Right atrium auricular region (tissue), 2 donors: ENCODE results near the gene GALNS. TPM values are rescaled to one million over a fixed set of nuclear protein-coding genes. Genes with fewer than 3 reads are reported as not detected.

Experiments used
- DNase-seq: peaks from one replicate; pipeline ENCODE4 v3.0.0-alpha.2; 2019; ENCODE audit warnings: low spot score
- H3K27ac ChIP-seq, 2 donors: fragments of 200-600 bp; sonication (generic); 1 replicate in 1 of 2; 2 replicates in 1 of 2; pipeline ENCODE4 v1.5.1; 2016 to 2019
- H3K27me3 ChIP-seq, 2 donors: fragments of 200-600 bp; sonication (generic); one replicate each; pipeline versions ENCODE4 v1.5.1 to v1.6.0; 2017 to 2019
- H3K36me3 ChIP-seq: fragments of 200-600 bp; sonication (generic); one replicate; pipeline ENCODE4 v1.5.1; 2016
- H3K4me1 ChIP-seq, 2 donors: fragments of 200-600 bp; sonication (generic); one replicate each; pipeline versions ENCODE4 v1.5.1 to v1.6.0; 2017 to 2019
- H3K4me3 ChIP-seq, 2 donors: fragments of 200-600 bp; sonication (generic); 1 replicate in 1 of 2; 2 replicates in 1 of 2; pipeline ENCODE4 v1.5.1; 2017 to 2019; ENCODE audit warnings: mild to moderate bottlenecking in 1 of 2, moderate library complexity in 1 of 2
- H3K9me3 ChIP-seq, 2 donors: fragments of 200-600 bp; sonication (generic); one replicate each; pipeline ENCODE4 v1.5.1; 2019
- CTCF ChIP-seq, 2 donors: fragments of 200-600 bp; sonication (generic); IDR thresholded peaks; one replicate each; pipeline ENCODE4 v1.5.1; 2019; ENCODE audit warnings: antibody characterized with exemption in 2 of 2
- total RNA-seq, 2 donors: library from RNA; depleted of rRNA; stranded (reverse); fragments of >200 nt; gene quantifications; one replicate each; pipeline ENCODE4 v1.1.0, GENCODE V29; 2016

GALNS gene
- total RNA-seq, 2 donors from 2014 or later, result 12.6 to 18.8 TPM

- Histone ChIP-seq H3K4me1 (no peaks in the 10 kb centered on the region), H3K4me3 (no peak overlapping the region), H3K9me3 (no peaks in the 10 kb centered on the region), H3K36me3 (peaks cover 12% of the 10 kb centered on the region), H3K27me3 (no peaks in the 10 kb centered on the region), H3K27ac (no peak overlapping the region)
- no peak for DNase-seq
- no peak for TF ChIP-seq CTCF (IDR thresholded peaks at IDR 0.05)
Observed at GRCh38 chr16:88846088-88846487, 10.7 kb downstream of the GALNS start.

- TF ChIP-seq CTCF (IDR thresholded peaks at IDR 0.05), result no peak
- no peak overlapping the region for H3K27ac ChIP-seq
- no peak for DNase-seq
- peaks cover 25% of the 10 kb centered on the region for H3K36me3 ChIP-seq
- H3K4me3 ChIP-seq, result no peak overlapping the region
- H3K27me3 ChIP-seq, result no peaks in the 10 kb centered on the region
- H3K9me3 ChIP-seq, result no peaks in the 10 kb centered on the region
- no peaks in the 10 kb centered on the region for H3K4me1 ChIP-seq
Observed at GRCh38 chr16:88844419-88845036, 12.2 kb downstream of the GALNS start.

- H3K4me1 ChIP-seq, result no peaks in the 10 kb centered on the region
- H3K9me3 ChIP-seq, result no peaks in the 10 kb centered on the region
- H3K4me3 ChIP-seq, result no peak overlapping the region
- H3K27ac ChIP-seq, result no peak overlapping the region
- H3K36me3 ChIP-seq, result peaks cover 30% of the 10 kb centered on the region
- H3K27me3 ChIP-seq, result no peaks in the 10 kb centered on the region
- no peak for TF ChIP-seq CTCF (IDR thresholded peaks at IDR 0.05)
- no peak for DNase-seq
Observed at GRCh38 chr16:88843256-88843655, 13.5 kb downstream of the GALNS start.

- Histone ChIP-seq H3K4me3 (no peak overlapping the region), H3K4me1 (no peaks in the 10 kb centered on the region), H3K27ac (no peak overlapping the region), H3K9me3 (no peaks in the 10 kb centered on the region), H3K27me3 (no peaks in the 10 kb centered on the region), H3K36me3 (peaks cover 30% of the 10 kb centered on the region)
- no peak for DNase-seq
- no peak for TF ChIP-seq CTCF (IDR thresholded peaks at IDR 0.05)
Observed at GRCh38 chr16:88842806-88843205, 13.9 kb downstream of the GALNS start.

- Histone ChIP-seq H3K36me3 (peaks cover 30% of the 10 kb centered on the region), H3K4me1 (no peaks in the 10 kb centered on the region), H3K9me3 (no peaks in the 10 kb centered on the region), H3K27ac (no peak overlapping the region), H3K4me3 (no peak overlapping the region), H3K27me3 (no peaks in the 10 kb centered on the region)
- no peak for TF ChIP-seq CTCF (IDR thresholded peaks at IDR 0.05)
- no peak for DNase-seq
Observed at GRCh38 chr16:88842308-88842756, 14.4 kb downstream of the GALNS start.
